GM18868 (cell line): ENCODE results near the gene WDR89.
"Not testable (repeated sequence)": the region's sequence is repeated elsewhere in the genome, so short reads cannot be mapped to it uniquely, and the experiment has no call there.

Experiments
- ATAC-seq: cut with Tn5 transposase; IDR thresholded peaks from one replicate; pipeline ENCODE4 v1.9.1; 2021; ENCODE audit warnings: mild to moderate bottlenecking, moderate library complexity; ENCODE audit not compliant: unreplicated experiment

WDR89 gene, protein sequence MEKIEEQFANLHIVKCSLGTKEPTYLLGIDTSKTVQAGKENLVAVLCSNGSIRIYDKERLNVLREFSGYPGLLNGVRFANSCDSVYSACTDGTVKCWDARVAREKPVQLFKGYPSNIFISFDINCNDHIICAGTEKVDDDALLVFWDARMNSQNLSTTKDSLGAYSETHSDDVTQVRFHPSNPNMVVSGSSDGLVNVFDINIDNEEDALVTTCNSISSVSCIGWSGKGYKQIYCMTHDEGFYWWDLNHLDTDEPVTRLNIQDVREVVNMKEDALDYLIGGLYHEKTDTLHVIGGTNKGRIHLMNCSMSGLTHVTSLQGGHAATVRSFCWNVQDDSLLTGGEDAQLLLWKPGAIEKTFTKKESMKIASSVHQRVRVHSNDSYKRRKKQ

DNA sequence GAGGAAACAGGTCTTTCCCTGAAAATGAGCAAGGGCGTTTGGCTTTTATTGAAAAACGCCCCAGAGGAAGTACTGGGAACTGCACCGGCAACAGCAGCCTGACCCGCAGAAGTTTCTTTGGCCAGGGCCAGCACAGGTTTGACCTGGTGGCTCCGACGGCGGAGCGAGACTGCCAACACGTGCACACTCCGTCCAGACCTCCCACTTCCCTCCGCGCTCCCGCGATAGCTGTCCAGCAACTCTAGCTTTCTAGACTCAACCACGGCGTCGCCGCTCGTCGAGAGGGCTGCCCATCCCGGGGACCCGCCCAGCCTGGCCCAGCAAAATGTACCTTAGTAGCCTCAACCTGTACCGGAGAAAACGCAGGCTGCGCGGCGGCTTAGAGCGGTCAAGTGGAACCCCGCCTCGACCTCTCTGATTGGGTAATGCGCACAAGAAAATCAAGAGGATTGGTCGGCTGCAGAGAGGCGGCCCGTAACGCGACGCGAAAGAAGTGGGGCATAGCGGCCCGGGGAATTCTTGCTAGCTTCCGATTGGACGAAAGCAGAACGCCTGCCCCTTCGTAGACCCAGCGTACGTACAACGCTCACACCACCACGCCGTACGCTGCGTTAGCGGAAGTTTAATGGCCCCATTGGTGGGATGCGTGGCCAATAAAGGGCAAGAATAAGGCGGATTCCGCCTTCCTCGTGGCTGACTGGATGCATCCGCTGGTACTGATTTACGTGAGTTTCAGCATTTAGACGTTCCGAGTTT is at the start of gene WDR89:
Gene WDR89 (minus strand): TSS at position 399 of the 756 bp plus-strand sequence. CDS start 41,929 bp downstream, outside the sequence.
- peak; percentile 85 for ATAC-seq

DNA sequence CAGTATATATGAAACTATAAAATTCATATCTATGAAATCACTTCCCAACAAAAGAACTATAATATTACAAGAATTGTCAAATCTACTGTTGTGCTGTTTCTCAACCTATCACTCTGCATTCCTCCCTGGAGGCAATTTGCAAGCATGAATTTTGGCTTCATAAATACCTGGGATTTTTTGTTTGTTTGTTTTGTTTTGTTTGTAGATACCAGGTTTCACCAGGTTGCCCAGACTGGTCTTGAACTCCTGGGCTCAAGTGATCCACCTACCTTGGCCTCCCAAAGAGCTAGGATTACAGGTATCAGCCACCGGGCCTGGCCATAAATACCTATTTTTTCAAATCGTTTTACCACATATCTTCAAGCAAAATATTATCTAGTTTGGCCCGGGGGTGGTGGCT is 47.5 kb upstream of the WDR89 start:
- ATAC-seq, result no peak

DNA sequence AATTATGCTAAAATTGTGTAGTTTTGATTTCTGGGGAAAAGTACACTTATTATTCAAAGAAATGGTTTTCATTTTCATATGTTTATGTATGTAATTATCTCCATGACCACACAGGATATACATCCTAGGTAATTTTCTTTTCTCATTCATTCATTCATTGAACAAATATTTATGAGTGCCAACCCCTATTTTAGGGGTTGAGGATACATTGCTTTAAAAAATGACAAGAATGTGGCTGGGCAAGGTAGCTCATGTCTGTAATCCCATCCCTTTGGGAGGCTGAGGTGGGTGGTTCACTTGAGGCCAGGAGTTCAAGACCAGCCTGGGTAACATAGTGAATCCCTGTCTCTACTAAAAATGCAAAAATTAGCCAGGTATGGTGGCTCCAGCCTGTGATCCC is 45.3 kb upstream of the WDR89 start:
- ATAC-seq, result no peak

DNA sequence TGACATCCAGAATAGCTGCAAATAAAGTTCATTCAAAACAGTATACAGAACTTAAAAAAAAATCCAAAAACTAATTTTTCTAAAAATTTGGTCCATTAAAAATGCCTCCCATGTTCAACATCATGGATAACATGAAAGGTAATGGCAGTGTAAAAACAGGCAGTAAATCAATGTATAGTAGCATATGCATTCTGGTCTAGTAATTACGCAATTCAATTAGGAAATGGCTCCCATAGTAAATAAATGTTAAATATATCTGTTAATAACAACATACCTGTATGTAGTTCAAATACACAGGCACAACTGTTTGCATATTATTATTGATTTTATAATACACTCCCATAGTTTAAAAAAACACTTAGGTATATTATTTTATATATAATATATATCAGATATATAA is 43.7 kb upstream of the WDR89 start:
- no peak for ATAC-seq

DNA sequence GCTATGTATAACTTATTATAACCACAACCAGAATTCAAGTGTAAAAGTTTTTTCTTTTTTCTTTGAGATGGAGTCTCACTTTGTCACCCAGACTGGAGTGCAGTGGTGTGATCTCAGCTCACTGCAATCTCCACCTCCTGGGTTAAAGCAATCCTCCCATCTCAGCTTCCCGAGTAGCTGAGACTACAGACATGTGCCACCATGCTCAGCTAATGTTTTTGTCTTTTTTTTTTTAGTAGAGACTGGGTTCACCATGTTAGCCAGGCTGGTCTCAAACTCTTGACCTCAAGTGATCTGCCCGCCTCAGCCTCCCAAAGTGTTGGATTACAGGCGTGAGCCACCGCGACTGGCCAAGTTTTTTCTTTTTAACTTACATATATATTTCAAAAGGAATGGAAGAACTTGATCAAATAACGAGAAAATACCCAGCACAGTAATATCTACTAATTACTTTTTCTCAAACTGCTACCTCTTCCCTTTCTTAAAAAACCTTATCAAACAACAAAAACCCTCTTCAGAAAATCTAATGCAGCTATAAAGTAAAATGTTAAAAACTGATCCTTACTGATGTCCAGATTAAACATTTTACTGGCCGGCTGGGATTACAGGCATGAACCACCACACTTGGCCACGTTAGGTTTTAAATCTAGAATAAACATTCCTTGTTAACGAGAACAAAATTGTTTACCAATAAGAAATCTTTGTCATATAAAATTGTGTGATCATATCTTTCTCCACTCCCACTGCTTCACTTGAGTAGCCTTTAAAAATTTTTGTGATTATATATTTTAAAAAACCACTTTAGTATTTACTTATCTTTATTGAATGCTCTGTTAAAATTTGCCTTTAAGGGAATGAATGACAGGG is 41.3 kb upstream of the WDR89 start:
- ATAC-seq, result no peak

DNA sequence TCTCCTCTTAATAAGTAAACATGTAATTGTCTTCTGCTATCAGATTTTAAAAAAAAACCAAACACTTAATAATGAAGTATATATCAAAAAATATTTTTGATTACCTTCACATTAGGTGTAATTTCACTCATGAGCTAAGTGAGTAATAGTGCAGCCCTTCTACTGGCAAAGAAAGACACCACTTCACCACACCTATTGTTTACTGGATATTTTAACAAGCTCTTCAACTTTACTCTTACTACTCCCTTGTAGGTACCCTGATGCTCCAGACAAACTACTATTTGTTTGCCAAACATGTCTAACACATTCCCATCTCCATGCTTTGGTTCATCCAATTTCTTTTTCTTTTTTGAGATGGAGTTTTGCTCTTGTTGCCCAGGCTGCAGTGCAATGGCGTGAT is 36.9 kb upstream of the WDR89 start:
- no peak for ATAC-seq

DNA sequence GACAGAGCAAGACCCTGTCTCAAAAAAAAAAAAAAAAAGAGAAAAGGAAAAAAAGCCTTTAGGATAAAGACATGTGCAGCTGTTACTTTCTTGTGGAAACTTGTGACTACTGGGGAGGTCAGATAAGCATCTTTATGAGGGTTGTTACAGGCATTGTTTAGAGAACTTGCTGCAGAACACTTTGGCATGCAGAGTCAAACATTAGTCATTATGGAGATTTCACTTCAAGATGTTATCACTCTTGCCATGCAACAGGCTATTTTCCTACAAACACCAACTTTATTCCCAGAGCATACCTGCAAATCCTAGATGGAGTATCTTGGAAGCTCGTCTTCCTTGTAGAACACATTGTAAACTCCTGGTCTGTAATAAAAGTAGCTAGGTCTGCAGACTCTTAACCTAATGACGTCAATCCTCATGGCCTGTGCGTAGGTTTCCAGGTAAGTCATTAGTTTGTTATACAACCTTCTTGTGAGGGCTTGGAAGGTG is 36.3 kb upstream of the WDR89 start:
- no peak for ATAC-seq

DNA sequence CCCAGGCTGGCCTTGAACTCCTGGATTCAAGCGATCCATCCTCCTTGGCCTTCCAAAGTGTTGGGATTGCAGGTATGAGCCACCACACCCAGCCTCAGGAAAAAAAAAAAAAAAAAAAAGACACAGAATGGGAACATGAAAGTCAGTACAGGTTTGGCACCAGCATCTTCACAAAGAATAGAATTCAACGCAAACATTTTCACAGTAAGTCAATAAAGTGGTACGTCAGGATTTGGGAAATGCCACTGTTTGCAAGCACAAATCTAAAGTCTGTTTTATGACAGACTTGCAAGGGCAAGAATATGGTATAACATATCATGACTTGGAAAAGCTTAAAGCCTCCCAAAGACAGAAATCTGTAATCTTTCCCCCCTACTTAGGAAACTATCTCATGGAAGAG is 34.9 kb upstream of the WDR89 start:
- no peak for ATAC-seq

DNA sequence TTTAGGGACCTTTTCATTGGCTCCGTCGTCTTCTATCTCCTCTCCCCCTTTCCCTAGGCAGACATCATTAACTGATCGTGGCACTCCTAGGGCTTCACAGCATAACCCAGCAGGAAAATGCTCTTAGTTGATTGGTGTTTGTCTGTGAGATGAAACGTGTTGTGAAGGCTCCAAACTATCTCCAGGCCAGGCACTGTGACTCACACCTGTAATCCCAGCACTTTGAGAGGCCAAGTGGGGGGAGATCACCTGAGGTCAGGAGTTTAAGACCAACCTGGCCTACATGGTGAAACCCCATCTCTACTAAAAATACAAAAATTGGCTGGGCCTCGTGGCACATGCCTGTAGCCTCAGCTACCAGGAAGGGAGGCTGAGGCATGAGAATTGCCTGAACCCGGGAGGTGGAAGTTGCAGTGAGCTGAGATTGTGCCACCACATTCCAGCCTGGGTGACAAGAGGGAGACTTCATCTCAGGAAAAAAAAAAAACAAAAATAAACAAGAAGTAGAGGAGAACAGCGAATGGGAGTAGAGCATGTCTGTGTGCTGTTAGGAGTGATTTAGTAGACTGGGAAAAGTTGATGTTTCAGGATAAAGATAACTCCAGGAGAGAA is 32.3 kb upstream of the WDR89 start:
- ATAC-seq, result no peak

DNA sequence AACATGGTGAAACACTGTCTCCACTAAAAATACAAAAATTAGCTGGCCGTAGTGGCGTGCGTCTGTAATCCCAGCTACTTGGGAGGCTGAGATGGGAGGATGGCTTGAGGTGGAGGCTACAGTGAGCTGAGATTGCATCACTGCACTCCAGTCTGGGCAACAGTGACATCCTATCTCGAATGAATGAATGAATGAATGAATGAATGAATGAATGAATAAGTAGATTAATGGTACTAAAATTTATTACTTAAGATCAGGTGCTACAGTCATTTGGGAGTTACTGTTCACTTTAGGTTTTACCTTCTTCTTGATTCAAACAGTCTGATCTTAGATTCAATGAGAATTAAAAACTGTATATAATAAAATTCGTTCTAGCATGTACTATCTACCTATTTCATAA is 31.6 kb upstream of the WDR89 start:
- no peak for ATAC-seq

DNA sequence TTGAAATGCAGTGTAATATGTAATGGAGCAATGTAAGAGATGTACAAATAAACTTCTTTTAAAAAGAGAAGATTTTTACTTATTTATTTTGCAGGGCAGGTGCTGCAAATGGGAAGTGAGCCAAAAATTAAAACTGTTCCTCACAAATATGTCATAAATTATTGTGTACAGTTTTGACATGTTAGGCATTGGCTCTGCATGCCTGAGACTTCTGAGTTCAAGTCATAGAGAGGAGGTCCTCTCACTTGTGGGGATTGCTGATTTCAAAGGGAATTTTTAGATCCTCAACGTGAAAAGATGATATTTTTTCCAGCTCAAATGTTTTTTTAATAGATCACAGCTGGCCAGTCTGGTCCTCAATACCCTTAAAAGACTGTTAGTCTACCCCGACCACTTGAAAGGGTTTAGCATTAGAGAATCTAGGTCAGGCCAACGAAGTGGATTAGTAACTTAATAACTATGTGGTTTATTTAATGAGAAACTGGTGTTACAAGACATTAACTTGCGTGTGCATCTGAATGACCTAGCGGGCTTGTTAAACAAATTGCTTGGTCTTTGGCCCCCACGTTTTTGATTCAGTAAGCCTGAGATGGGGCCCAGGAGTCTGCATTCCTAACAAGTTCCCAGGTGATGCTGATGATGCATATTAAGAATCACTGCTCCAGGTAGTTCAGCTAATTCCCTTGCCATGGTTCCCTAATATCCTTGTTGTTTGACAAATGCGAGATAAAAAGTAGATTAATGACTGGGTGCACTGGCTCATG is 30.9 kb upstream of the WDR89 start:
- no peak for ATAC-seq

DNA sequence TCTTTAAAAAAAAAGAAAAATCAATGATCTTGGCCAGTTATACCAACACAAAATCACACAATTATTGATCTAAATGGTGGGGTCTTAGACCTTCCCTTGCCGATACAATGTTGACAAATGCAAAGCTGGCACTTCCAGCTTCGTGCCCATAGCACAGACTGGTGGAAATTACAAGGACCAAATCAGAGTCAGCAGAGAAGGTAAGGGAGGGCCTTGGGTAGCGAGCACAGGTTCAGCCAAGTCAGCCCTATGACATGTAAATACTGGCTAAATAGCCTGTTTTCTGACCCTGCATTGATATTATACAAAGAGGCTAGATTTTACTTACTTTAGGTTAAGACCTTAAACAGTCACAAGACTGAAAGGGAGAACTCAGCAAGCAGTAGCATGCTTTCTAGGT is 30.3 kb upstream of the WDR89 start:
- no peak for ATAC-seq

DNA sequence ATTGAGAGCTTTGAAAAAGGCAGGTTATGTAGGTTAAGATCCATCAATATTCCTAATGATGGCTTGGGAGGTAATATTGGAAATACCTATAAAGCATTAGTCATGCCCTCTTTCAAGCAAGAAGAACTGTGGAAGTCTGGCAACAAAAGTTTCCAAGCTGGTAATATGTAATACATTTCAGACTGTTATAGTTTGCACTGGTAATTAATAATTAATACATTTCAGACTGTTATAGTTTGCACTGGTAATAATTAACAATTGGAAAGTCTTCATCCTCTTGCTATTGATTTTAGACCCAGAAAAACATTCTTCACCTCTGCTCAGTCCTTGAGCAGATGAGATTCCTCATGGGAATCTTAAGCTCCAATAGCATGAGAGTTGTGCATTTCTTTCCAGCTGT is 29.0 kb upstream of the WDR89 start:
- ATAC-seq, result no peak

DNA sequence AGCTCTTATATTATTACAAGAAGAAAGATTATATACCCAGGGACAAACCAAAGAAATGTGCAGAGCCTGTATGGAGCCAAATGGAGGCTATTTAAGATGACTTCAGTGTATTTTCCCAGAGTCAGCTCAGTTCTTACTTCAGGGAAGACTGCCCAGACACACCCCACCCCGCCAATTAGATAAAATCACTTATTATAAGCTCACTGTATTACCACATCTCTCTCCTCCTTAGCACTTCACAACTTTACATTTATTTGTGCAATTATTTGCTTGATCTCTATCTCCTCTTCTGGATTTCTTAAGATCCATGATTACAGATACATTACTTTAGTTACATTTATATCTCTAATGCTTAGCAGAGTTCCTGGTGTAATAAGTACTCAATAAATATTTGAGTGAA is 24.7 kb upstream of the WDR89 start:
- no peak for ATAC-seq

DNA sequence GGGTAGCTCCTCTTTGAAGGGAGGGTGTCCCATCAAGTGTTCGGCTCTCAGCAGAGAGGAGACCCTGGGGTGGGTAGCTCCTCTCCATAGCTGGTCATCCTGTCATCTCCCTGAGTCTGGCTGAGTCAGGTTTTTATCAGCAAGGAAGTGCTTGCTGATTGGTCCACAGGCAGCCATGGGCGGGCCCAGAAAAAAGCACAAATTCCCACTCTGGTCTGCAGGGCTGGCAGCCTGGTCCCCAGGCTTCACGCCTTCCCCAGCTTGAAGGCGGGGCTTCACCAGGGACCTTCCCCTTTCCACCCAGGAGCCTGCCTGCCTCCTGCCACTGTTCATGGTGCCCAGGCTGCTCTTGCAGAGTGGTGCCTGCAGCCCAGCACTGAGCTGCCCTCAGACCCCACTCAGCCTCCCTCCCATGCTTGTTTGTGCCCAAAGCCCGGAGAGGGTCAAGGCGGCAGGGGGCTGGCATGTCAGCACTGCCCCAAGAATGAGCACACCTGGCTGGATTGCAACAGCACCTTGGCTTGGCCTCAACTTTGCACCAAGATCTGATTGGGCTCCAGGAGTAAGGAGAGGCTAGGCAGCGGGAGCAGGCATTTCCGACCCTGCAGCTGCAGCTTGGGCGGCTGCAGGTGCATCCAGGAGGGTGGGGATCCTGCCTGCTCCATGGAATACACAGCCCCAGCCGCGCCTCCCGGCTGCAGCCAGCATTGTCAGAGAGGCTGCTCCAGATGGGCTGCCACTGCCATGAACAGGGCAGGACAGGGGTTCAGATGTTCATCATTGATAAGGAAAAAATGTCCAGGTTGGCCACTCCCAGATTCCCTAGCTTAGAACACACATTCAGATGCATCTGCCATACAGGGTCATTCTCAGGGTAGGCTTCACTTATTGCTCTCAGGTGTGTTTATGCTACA is 22.0 kb upstream of the WDR89 start:
- no peak for ATAC-seq

DNA sequence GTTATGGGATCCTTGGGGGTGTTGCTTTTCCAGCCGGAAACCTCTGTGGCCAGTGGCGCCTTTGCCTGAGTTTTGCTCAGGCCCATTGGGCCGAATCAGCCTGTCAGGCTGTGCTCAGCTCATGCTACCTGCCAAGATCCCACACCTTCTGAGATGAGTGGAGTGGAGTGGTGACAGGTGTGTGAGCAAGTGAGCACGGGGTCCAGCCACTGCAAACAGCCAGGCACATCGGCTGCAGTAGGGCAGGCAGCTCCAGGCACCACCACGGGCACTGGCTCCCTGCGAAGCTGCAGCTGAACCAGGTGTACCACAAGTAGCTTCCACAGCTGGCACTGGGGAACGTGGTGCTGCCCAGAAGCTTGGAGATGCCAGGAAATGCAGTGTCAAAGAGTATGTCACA is 21.1 kb upstream of the WDR89 start:
- ATAC-seq, result no peak

DNA sequence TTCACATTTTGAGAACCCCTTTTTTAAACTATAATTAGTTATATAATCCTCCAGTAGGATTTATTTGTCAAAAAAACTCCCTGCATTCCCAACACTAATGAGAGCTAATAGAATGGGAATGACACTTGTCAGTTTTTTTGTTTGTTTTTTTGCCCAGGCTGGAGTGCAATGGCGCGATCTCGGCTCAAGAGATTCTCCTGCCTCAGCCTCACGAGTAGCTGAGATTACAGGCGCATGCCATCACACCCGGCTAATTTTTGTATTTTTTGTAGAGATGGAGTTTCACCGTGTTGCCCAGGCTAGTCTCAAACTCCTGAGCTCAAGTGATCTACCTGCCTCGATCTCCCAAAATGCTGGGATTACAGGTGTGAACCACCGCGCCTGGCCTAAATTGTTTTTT is 20.2 kb upstream of the WDR89 start:
- not testable (repeated sequence) for ATAC-seq

DNA sequence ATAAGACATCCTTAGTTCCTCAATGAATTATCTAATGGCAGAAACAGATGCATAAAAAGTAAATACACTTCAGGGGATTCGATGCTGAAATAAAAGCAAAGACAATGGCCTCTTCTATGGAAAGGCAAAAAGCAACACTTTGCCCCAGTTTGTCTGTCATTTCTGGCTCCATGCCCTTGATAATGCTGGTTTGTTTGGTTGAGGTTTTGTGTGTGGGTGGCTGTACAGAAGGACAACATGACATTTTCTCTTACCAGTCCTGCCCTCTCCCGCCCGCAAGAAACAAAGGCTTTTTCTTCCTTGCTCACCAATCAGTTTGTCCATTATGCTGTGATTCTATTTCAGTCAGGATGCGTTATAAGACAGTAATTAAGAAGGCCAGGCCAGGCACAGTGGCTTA is 18.1 kb upstream of the WDR89 start:
- no peak for ATAC-seq

DNA sequence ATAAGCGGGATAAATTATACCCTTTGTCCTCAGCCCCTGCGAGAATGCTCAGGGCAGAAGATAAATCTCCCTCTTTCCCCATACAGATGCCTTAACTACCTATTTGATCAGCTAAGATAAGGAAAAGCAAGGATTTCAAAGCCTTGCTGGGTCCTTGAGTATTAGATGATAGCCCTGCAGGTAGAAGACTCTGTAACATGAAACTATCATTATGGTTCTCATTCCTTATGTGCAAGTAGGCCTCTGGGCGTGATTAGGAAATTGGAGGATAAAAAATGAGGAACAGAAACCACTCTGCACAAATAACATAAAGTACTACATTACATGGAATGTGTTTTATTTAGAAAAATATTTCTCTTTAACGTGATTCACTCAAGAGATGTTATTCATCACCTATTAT is 14.5 kb upstream of the WDR89 start:
- ATAC-seq, result no peak
